HG03575 (cell line): ENCODE results near the gene CPM.
"Not testable (repeated sequence)": the region's sequence is repeated elsewhere in the genome, so short reads cannot be mapped to it uniquely, and the experiment has no call there.

ENCODE experiments used
- ATAC-seq: cut with Tn5 transposase; IDR thresholded peaks from one replicate; pipeline ENCODE4 v1.9.1; 2021; ENCODE audit not compliant: unreplicated experiment, insufficient number of reproducible peaks, low FRiP score; ENCODE audit errors: extremely low read depth

CPM gene

DNA sequence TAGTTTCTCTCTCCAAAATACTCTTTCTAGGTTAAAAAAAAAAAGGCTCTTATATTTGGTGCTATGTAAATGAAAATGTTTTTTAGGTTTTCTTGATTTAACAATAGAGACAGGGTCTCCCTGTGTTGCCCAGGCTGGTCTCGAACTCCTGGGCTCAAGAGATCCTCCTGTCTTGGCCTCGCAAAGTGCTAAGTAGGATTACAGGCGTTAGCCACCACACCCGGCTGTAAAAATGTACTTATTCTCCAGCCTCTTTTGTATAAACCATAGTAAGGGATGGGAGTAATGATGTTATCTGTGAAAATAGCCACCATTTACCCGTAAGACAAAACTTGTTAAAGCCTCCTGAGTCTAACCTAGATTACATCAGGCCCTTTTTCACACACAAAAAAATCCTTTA lies 91.8 kb downstream of the CPM start:
- ATAC-seq = not testable (repeated sequence)

GRCh38 chr12:68839183-68840147 lies 93.5 kb downstream of the CPM start:
- ATAC-seq = no peak

DNA sequence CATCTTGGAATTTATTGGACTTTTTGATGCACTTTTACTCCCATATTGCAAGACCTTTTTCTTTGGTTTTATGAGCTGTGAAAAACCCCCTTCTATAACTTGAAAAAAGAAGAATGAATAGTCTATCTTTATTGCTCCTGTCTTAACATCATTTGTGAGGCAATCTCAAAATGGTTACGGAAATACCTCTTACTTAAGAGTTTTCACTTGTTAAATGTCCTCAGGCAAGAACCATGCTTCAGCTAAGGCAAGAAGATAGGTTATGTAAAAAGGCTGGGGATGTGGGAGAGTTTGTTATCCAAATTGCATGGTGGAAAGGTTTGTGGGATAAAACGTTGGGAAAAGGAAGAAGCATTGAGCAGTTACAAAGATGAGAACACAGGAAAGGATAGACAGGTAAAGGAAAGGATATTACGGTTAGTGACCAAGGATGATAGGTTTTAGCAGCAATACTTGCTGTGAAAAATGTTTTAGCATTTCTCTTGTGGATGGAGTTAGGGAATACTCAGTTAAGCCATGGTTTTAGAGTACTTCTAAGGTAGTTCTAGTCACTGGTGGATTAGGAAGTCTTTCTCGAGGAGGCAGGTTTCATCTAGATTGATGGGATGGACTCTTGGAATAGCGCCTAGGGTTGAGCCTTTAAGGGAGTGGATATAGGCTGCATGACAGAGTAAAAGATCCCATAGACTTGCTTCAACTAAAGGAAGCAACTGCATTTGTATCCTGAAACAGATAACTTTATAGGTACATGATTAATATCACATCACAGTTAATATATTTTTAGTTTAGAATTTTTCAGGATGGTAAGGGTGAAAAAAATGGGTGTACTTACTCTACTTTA lies 94.7 kb downstream of the CPM start:
- no peak for ATAC-seq

DNA sequence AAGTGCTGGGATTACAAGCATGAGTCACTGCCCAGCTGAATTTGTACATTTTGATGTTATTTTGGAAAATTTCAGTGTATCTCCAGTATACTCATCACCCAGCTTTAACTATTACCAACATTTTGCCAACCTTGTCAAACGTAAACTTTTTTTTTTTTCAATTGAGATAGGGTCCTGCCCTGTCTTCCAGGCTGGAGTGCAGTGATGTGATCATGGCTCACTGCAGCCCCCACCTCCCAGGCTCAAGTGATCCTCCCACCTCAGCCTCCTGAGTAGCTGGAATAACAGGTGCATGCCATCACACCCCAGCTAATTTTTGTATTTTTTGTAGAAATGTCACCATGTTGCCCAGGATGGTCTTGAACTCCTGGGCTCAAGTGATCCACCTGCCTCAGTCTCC lies 95.8 kb downstream of the CPM start:
- ATAC-seq = no peak

DNA sequence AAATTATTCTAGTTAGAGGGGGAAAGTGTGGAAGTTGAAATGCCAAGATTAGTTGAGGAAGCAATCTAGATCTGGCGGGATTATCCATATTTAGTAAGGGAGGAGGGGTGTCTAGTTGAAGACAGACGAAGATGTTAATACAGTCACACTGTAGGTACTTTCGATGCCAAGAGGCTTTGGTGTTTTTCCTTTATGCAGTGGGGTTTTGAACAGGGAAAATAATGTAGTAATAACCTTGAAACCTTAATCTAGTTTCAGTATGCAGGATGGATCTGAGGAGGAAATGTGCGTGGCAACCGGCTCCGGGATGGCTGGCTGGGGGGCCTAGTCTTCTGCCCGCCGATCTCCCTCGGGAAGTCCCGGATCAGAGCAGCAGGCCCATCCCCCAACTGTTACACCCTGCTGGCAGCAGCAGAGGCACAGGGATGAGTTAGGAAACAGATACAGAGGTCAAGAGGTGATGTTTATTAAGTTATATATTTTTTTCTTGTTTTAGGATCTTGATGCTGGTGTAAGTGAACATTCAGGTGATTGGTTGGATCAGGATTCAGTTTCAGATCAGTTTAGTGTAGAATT lies 97.5 kb downstream of the CPM start:
- ATAC-seq = no peak

- ATAC-seq = no peak
Observed at GRCh38 chr12:68833508-68833907, 99.5 kb downstream of the CPM start.

- no peak for ATAC-seq
Observed at GRCh38 chr12:68832504-68832867, 100.5 kb downstream of the CPM start.

DNA sequence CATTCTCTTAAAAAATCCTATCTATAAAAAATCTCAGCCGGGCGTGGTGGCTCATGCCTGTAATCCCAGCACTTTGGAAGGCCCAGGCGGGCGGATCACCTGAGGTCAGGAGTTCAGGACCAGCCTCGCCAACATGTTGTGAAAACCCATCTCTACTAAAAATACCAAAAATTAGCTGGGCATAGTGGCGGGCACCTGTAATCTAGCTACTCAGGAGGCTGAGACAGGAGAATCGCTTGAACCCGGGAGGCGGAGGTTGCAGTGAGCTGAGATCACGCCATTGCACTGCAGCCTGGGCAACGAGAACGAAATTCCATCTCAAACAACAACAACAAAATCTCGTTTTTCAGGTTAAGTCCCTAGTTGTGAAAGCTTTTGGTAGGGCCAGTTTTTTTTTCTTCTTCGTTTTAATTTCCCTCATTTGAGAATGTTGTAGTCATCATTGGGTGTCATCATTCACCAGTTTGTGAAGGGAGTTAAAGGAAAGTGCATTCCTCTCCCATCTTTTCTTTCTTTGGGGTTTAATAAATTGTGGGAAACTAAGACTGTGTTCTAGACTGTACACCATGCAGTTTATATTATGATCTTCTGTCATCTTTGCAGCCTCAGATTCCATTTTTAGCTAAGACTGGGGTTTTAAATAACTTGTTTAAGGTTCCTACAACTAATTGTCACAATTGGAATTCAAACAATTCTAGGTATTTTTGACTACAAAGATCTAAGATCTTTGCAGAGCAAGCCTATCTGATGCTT lies 101.0 kb downstream of the CPM start:
- no peak for ATAC-seq

DNA sequence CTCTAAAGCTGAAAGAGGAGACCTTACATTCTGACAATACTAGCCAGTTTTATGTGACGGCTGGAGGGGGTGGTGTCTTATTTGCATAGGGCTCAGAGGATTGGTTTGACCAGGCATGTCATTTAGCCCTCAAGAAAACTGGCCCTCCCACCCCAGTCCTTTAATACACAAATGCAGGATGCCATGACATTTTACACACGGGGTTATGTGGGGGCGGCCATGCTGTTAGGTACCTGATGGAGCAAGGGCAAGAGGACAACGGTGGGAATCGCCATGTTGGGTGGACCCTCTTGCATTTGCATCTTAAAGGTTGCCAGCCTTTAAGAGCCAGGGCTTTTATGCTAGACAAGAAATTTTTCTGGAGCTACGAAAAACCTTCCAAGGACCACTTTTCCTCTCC lies 101.7 kb downstream of the CPM start:
- ATAC-seq = no peak

- no peak for ATAC-seq
Observed at GRCh38 chr12:68828672-68829068, 104.3 kb downstream of the CPM start.

DNA sequence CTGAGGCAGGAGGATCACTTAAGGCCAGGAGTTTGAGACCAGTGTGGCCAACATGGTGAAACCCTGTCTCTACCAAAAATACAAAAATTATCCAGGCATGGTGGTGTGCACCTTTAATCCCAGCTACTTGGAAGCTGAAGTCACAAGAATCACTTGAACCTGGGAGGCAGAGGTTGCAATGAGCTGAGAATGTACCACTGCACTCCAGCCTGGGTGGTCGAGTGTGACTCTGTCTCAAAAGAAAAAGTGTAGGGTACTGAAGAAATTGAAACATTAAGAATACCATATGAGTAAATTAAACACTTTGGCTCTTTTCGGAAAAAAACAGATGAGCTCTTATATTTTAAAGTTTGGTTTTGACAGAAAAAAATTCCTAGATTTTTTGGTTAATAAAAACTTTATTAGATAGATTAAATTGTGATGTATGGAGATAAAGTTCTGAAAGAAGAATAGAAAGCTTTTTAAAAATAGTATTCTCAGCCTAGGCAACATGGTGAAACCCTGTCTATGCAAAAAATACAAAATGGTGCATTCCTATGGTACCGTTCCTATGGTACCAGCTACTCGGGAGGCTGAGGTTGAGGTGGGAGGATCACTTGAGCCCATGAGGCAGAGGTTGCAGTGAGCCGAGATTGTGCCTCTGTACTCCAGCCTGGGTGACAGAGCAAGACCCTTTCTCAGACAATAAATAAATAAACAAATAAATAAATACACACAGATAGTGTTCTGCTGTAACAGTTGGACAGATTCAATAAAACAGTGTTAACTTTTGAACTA lies 104.9 kb downstream of the CPM start:
- ATAC-seq = no peak

GRCh38 chr12:68825569-68826217 lies 107.3 kb downstream of the CPM start:
- ATAC-seq = no peak

- ATAC-seq = no peak
Observed at GRCh38 chr12:68824597-68825250, 108.2 kb downstream of the CPM start.

DNA sequence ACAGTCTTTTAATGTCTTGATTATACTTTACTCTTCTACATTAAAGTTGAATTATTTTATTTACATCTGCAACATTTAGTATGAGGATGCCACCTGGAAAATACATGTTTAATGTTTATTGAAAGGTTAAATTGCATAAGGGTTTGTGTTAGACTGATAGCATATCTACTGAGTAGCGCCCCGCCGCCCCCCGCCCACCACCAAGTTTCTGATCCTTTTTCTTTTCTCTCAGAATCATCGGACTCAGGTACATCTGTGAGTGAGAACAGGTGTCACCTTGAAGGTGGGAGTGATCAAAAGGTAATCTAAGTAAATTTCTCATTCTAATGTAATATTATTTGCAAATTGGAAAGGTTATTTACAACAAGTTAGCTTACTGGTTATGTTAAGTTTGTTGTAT lies 108.8 kb downstream of the CPM start:
- ATAC-seq = no peak

DNA sequence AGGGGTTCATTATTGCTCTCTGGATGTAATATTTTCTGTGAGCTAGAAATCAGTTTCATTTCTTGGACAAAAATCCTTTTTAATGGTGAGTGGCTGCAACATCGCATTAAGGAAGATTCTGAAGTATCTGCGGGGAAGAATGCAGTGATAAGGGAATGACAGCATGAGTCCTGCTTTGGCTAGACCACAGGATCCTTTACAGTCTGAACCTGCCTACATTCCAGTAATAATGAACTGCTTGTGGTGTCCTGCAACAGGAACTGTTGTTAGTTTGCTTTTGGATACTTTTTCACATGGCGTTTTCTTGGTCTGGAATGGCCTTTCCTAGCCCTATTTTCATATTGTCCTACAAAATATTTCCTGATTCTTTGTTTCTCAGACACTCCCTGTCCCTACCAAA lies 109.3 kb downstream of the CPM start:
- no peak for ATAC-seq

DNA sequence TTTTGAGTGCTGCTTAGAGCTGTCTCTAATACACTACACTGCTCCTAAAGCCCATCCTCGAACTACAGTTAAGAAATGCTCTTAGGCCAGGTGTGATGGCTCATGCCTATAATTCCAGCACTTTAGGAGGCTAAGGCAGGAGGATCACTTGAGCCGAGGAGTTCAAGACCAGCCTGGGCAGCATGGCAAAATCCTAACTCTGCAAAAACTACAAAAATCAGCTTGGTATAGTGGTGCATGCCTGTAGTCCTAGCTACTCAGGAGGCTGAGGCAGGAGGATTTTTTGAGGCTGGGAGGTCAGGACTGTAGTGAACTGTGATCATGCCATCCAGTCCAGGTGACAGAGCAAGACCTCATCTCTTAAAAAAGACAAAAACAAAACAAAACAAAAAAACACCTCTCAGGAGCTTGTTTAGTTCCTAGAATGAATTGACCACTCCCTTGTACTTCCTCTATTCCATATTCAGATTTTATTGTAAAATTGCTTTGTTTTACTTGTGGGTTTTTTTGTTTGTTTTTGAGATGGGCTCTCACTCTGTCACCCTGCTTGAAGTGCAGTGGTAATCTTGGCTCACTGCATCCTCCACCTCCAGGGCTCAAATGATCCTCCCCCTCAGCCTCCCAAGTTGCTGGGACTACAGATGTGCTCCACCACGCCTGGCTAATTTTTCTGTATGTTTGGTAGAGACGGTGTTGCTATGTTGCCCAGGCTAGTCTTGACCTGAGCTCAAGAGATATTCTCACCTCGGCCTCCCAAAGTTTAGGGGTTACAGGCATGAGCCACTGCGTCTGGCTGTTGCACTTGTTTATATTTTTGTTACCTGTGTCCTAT lies 111.4 kb downstream of the CPM start:
- ATAC-seq = no peak

DNA sequence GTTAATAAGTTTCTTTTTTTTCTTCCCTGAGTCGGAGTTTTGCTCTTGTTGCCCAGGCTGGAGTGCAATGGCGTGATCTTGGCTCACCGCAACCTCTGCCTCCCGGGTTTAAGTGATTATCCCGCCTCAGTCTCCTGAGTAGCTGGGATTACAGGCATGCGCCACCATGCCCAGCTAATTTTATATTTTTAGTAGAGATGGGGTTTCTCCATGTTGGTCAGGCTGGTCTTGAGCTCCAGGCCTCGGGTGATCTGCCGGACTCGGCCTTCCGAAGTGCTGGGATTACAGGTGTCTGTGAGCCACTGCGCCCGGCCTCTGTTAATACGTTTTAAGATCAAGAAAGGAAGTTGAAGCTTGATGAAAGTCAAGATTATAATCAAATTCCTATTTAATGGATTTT lies 113.5 kb downstream of the CPM start:
- not testable (repeated sequence) for ATAC-seq
